ENCODE measurements around the gene DNAH2. TPM values are rescaled to one million over a fixed set of nuclear protein-coding genes. Genes with fewer than 3 reads are reported as not detected.

Gene DNAH2
- total and polyA plus RNA-seq, 2 donors (not counting 1 experiment from before 2014, with no cell fraction given), result 0.08 to 0.17 TPM

GRCh38 chr17:7852262-7852670 lies 134.7 kb downstream of the DNAH2 start:
- Histone ChIP-seq H2AFZ (ENCODE audit: low read length) (no peak overlapping the region), H3K4me1 (ENCODE audit: control insufficient read depth, extremely low read depth, insufficient read depth, low read length) (peaks cover 13% of the 10 kb centered on the region), H3K4me3 (replicated peaks in 1 of 4; ENCODE audit: control extremely low read depth in 1 of 4, insufficient read depth in 1 of 4, low read depth in 3 of 4, low read length in 4 of 4) (no peak overlapping the region), H3K79me2 (ENCODE audit: control insufficient read depth, insufficient read depth, low read length) (peaks cover 5% of the 10 kb centered on the region), H3K9ac (ENCODE audit: insufficient read depth, low read length) (no peak overlapping the region), H3K36me3 (ENCODE audit: control insufficient read depth, insufficient read depth, low read length) (peaks cover 46% of the 10 kb centered on the region), H3K27me3 (ENCODE audit: control insufficient read depth, insufficient read depth, low read length) (no peaks in the 10 kb centered on the region), H3K27ac (ENCODE audit: insufficient read depth, low read length) (no peak overlapping the region), H3K9me3 (ENCODE audit: control insufficient read depth, insufficient read depth, low read depth, low read length) (no peaks in the 10 kb centered on the region), H3K4me2 (ENCODE audit: extremely low read depth, insufficient read depth, low read length) (no peak overlapping the region), H4K20me1 (ENCODE audit: control insufficient read depth, extremely low read depth, insufficient read depth, low read length) (no peaks in the 10 kb centered on the region)
- DNase-seq (ENCODE audit: low read depth in 2 of 2), result no peak
- no peak for TF ChIP-seq EZH2 (IDR thresholded peaks at IDR 0.05; ENCODE audit: low read length, missing control alignments)

GRCh38 chr17:7852919-7853690 lies 135.6 kb downstream of the DNAH2 start:
- no peak for TF ChIP-seq EZH2 (IDR thresholded peaks at IDR 0.05; ENCODE audit: low read length, missing control alignments)
- TF ChIP-seq CTCF (conservative IDR thresholded peaks at IDR 0.05 in 1 of 2, IDR thresholded peaks at IDR 0.05 in 1 of 2; ENCODE audit: low read depth in 1 of 2, low read length in 2 of 2), result no peak
- no peak for DNase-seq (ENCODE audit: low read depth in 2 of 2)
- no peak overlapping the region for H3K4me2 ChIP-seq (ENCODE audit: extremely low read depth, insufficient read depth, low read length)
- no peaks in the 10 kb centered on the region for H3K27me3 ChIP-seq (ENCODE audit: control insufficient read depth, insufficient read depth, low read length)
- H2AFZ ChIP-seq (ENCODE audit: low read length), result no peak overlapping the region
- peaks cover 6% of the 10 kb centered on the region for H3K79me2 ChIP-seq (ENCODE audit: control insufficient read depth, insufficient read depth, low read length)
- no peak overlapping the region for H3K4me3 ChIP-seq (replicated peaks in 1 of 4; ENCODE audit: control extremely low read depth in 1 of 4, insufficient read depth in 1 of 4, low read depth in 3 of 4, low read length in 4 of 4)
- no peak overlapping the region for H3K27ac ChIP-seq (ENCODE audit: insufficient read depth, low read length)
- peaks cover 15% of the 10 kb centered on the region for H3K4me1 ChIP-seq (ENCODE audit: control insufficient read depth, extremely low read depth, insufficient read depth, low read length)
- no peaks in the 10 kb centered on the region for H3K9me3 ChIP-seq (ENCODE audit: control insufficient read depth, insufficient read depth, low read depth, low read length)
- no peak overlapping the region for H3K9ac ChIP-seq (ENCODE audit: insufficient read depth, low read length)
- no peaks in the 10 kb centered on the region for H4K20me1 ChIP-seq (ENCODE audit: control insufficient read depth, extremely low read depth, insufficient read depth, low read length)
- H3K36me3 ChIP-seq (ENCODE audit: control insufficient read depth, insufficient read depth, low read length), result peaks cover 43% of the 10 kb centered on the region

- Histone ChIP-seq H4K20me1 (ENCODE audit: control insufficient read depth, extremely low read depth, insufficient read depth, low read length) (no peaks in the 10 kb centered on the region), H3K79me2 (ENCODE audit: control insufficient read depth, insufficient read depth, low read length) (peaks cover 10% of the 10 kb centered on the region), H3K27ac (ENCODE audit: insufficient read depth, low read length) (no peak overlapping the region), H3K9me3 (ENCODE audit: control insufficient read depth, insufficient read depth, low read depth, low read length) (no peaks in the 10 kb centered on the region), H3K4me2 (ENCODE audit: extremely low read depth, insufficient read depth, low read length) (no peak overlapping the region), H2AFZ (ENCODE audit: low read length) (no peak overlapping the region), H3K36me3 (ENCODE audit: control insufficient read depth, insufficient read depth, low read length) (peaks cover 40% of the 10 kb centered on the region), H3K4me1 (ENCODE audit: control insufficient read depth, extremely low read depth, insufficient read depth, low read length) (peaks cover 17% of the 10 kb centered on the region), H3K27me3 (ENCODE audit: control insufficient read depth, insufficient read depth, low read length) (no peaks in the 10 kb centered on the region), H3K9ac (ENCODE audit: insufficient read depth, low read length) (no peak overlapping the region), H3K4me3 (replicated peaks in 1 of 4; ENCODE audit: control extremely low read depth in 1 of 4, insufficient read depth in 1 of 4, low read depth in 3 of 4, low read length in 4 of 4) (no peak overlapping the region)
- no peak for DNase-seq (ENCODE audit: low read depth in 2 of 2)
- TF ChIP-seq EZH2 (IDR thresholded peaks at IDR 0.05; ENCODE audit: low read length, missing control alignments) (no peak), CTCF (conservative IDR thresholded peaks at IDR 0.05 in 1 of 2, IDR thresholded peaks at IDR 0.05 in 1 of 2; ENCODE audit: low read depth in 1 of 2, low read length in 2 of 2) (no peak)
Measured at GRCh38 chr17:7853691-7854038, 136.1 kb downstream of the DNAH2 start.

Measured in fibroblast of lung (primary cell).